PC-3 (cell line): ENCODE results near the gene DDX5. TPM values are rescaled to one million over a fixed set of nuclear protein-coding genes. Genes with fewer than 3 reads are reported as not detected.

Experiments used
- ATAC-seq: fragments of 200-7000 bp; cut with Tn5 transposase; 2 replicates; pipeline ENCODE4 v1.9.1; 2020; ENCODE audit warnings: mild to moderate bottlenecking, moderate library complexity
- BruUV-seq: library from RNA; stranded (reverse); fragments of 400-500 nt; replicated peaks from 2 replicates; lab custom pipeline; 2021; lab: Mats Ljungman, UMichigan
- CTCF ChIA-PET: fragments of 300-600 bp; sonication (Branson Sonifier 250); formaldehyde crosslinking; loops from one replicate; lab custom pipeline; 2022; ENCODE audit warnings: antibody characterized with exemption; lab: Charles Lee
- POLR2A ChIA-PET: fragments of 300-600 bp; sonication (Branson Sonifier 250); formaldehyde crosslinking; loops from one replicate; lab custom pipeline; 2022; ENCODE audit warnings: antibody characterized with exemption; ENCODE audit not compliant: unreplicated experiment; lab: Charles Lee
- DNase-seq: peaks from one replicate; pipeline ENCODE4 v3.0.0-alpha.2; 2015
- H2AFZ ChIP-seq: fragments of 300-600 bp; sonication (generic); 2 replicates; pipeline ENCODE4 v1.6.0; 2016; ENCODE audit warnings: antibody characterized with exemption, low read length
- H3F3A ChIP-seq: fragments of 300-600 bp; sonication (generic); one replicate; pipeline ENCODE4 v1.6.0; 2017; ENCODE audit warnings: antibody characterized with exemption, low read length, control low read depth, mild to moderate bottlenecking; ENCODE audit not compliant: unreplicated experiment
- H3K27ac ChIP-seq: fragments of 300-600 bp; sonication (generic); 2 replicates; pipeline ENCODE4 v1.5.1; 2016; ENCODE audit warnings: mild to moderate bottlenecking, low read length
- H3K27me3 ChIP-seq: fragments of 300-600 bp; sonication (generic); 2 replicates; pipeline ENCODE4 v1.6.1; 2016; ENCODE audit warnings: low read length, mixed read lengths
- H3K36me3 ChIP-seq: fragments of 300-600 bp; sonication (generic); 2 replicates; pipeline ENCODE4 v1.6.1; 2016; ENCODE audit warnings: low read depth, mixed run types, low read length, mixed read lengths
- H3K4me1 ChIP-seq: fragments of 300-600 bp; sonication (generic); 2 replicates; pipeline ENCODE4 v1.5.1; 2016; ENCODE audit warnings: low read length; ENCODE audit not compliant: insufficient read depth
- H3K4me2 ChIP-seq: fragments of 300-600 bp; sonication (generic); 2 replicates; pipeline ENCODE4 v1.6.0; 2016; ENCODE audit warnings: low read length
- H3K4me3 ChIP-seq: fragments of 300-600 bp; sonication (generic); 2 replicates; pipeline ENCODE4 v1.5.1; 2016; ENCODE audit warnings: mild to moderate bottlenecking, low read length, mixed read lengths
- H3K79me2 ChIP-seq: fragments of 300-600 bp; sonication (generic); 2 replicates; pipeline ENCODE4 v1.6.1; 2017; ENCODE audit warnings: low read length, mixed read lengths
- H3K9ac ChIP-seq: fragments of 300-600 bp; sonication (generic); 2 replicates; pipeline ENCODE4 v1.6.0; 2016; ENCODE audit warnings: mild to moderate bottlenecking, low read length
- H3K9me2 ChIP-seq: fragments of 300-600 bp; sonication (generic); replicated peaks from 2 replicates; pipeline ENCODE4 v1.6.1; 2016; ENCODE audit warnings: mixed run types, low read length, mixed read lengths
- H3K9me3 ChIP-seq: fragments of 300-600 bp; sonication (generic); 2 replicates; pipeline ENCODE4 v1.6.1; 2016; ENCODE audit warnings: low read length, mixed read lengths
- H4K20me1 ChIP-seq: fragments of 300-600 bp; sonication (generic); 2 replicates; pipeline ENCODE4 v1.6.1; 2016; ENCODE audit warnings: low read length, mixed read lengths
- EZH2 ChIP-seq: fragments of 300-600 bp; sonication (generic); IDR thresholded peaks from one replicate; pipeline ENCODE4 v1.6.1; 2017; ENCODE audit warnings: antibody characterized with exemption, mild to moderate bottlenecking, low read length; ENCODE audit not compliant: unreplicated experiment
- EZH2phosphoT487 ChIP-seq: fragments of 300-600 bp; sonication (generic); IDR thresholded peaks from 2 replicates; pipeline ENCODE4 v1.6.1; 2018; ENCODE audit warnings: mild to moderate bottlenecking, antibody characterized with exemption, low read length, borderline replicate concordance
- intact Hi-C: fragments of 100-400 bp; cut with micrococcal nuclease; formaldehyde crosslinking; loops from 2 replicates; pipeline ENCODE4 v1.9.0; 2023
- total RNA-seq: library from RNA; depleted of rRNA; stranded (reverse); fragments of >200 nt; gene quantifications from 2 replicates; pipeline ENCODE4 v1.2.3, GENCODE V29; 2014
- TF ChIP-seq, protein P1 (sequence below): fragments of 300-600 bp; sonication (generic); conservative IDR thresholded peaks from 2 replicates; pipeline ENCODE4 v1.5.1; 2017; ENCODE audit warnings: antibody characterized with exemption, low read depth, mild to moderate bottlenecking, low read length

DDX5 gene
- total RNA-seq, 1 experiment from 2014 or later: 450 TPM

DNA sequence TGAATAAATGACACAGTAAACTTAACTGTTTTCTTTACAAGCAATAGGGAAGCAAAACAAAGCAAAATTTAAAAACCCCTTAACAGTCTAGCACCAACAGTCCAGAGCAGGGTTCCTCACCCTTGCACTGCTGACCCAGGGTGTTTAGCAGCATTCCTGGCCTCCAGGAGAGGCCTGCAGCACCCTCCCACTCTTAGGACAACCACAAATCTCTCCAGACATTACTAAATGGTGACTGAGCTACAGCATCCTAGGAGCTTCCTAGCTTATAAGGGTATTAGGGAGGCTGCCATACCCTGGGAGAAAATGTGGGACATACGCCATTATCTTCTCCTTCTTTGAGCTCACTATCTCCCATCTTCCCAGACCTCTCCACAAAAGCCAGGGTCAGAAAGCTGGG lies 25.1 kb downstream of the DDX5 start:
- Histone ChIP-seq H3K9me3 (no peaks in the 10 kb centered on the region), H3K4me1 (no peaks in the 10 kb centered on the region), H3K27ac (no peak overlapping the region), H2AFZ (no peak overlapping the region), H3K4me3 (no peak overlapping the region), H3K27me3 (no peaks in the 10 kb centered on the region), H3K36me3 (peaks cover 24% of the 10 kb centered on the region), H3F3A (no peaks in the 10 kb centered on the region), H3K9me2 (no peaks in the 10 kb centered on the region), H3K79me2 (no peaks in the 10 kb centered on the region), H3K9ac (no peak overlapping the region), H3K4me2 (no peak overlapping the region), H4K20me1 (no peaks in the 10 kb centered on the region)
- no TSS peak for BruUV-seq
- intact Hi-C loops: no loop called here
- no peak for ATAC-seq
- TF ChIP-seq, protein P1, sequence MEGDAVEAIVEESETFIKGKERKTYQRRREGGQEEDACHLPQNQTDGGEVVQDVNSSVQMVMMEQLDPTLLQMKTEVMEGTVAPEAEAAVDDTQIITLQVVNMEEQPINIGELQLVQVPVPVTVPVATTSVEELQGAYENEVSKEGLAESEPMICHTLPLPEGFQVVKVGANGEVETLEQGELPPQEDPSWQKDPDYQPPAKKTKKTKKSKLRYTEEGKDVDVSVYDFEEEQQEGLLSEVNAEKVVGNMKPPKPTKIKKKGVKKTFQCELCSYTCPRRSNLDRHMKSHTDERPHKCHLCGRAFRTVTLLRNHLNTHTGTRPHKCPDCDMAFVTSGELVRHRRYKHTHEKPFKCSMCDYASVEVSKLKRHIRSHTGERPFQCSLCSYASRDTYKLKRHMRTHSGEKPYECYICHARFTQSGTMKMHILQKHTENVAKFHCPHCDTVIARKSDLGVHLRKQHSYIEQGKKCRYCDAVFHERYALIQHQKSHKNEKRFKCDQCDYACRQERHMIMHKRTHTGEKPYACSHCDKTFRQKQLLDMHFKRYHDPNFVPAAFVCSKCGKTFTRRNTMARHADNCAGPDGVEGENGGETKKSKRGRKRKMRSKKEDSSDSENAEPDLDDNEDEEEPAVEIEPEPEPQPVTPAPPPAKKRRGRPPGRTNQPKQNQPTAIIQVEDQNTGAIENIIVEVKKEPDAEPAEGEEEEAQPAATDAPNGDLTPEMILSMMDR: no peak
- no peak for TF ChIP-seq EZH2phosphoT487
- TF ChIP-seq EZH2: no peak
- DNase-seq: no peak
- ChIA-PET CTCF (no interaction called here), POLR2A (no interaction called here)

DNA sequence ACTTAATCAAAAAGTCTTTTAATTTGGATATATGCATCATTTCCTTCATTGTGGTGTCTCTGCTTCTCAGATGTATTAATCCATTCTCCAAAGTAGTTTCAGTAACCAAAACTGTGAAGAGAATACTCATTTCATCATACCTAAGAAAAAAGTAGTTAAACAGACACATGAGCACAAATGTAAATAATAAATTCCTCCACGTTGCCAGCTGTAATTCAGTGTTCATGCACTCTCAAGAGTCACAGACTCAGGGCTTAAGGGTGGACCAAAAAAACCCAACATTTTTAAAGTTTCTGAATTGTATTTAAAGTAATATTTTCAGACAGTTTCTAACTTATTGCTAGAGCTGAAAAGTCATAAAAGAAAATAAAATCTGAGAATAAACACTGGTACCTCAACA lies 28.2 kb downstream of the DDX5 start:
- ATAC-seq: no peak
- BruUV-seq: no TSS peak
- CTCF ChIA-PET: no interaction called here

DNA sequence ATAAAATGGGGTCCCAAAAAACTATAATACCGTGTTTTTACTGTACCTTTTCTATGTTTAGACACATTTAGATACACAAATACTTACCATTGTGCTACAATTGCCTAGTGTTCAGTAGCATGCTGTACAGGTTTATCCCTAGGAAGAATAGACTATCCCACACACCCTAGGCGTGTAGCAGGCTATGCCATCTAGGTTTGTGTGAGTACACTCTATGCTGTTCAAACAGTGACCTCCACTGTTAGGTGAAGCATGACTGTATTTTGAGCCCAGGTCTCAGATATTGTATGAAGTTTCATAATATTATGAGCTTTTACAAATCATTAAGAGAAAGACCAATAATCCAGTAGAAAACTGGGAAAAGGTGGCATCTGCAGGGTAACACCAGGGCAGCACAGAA lies 33.5 kb downstream of the DDX5 start:
- ATAC-seq: peak; percentile 71
- H3K9me2 ChIP-seq: no peaks in the 10 kb centered on the region
- H3K79me2 ChIP-seq: no peaks in the 10 kb centered on the region
- H3K36me3 ChIP-seq: peaks cover 5% of the 10 kb centered on the region; the same call in 1 of the 2 replicates
- H3K27me3 ChIP-seq: no peaks in the 10 kb centered on the region
- no peak overlapping the region for H3K27ac ChIP-seq
- no peak overlapping the region for H3K4me3 ChIP-seq
- no peak for DNase-seq
- TF ChIP-seq, protein P1: 0 out of 2 replicates have a peak, but pooled peaks have one; percentile 19
- TF ChIP-seq EZH2 (no peak), EZH2phosphoT487 (no peak)
- no peak overlapping the region for H2AFZ ChIP-seq
- no TSS peak for BruUV-seq
- no peak overlapping the region for H3K9ac ChIP-seq
- H3K4me1 ChIP-seq: no peaks in the 10 kb centered on the region
- no peak overlapping the region for H3K4me2 ChIP-seq
- intact Hi-C loops: no loop called here
- ChIA-PET POLR2A (no interaction called here), CTCF (interaction anchor here (0.7 kb wide), 1 partner anchor 52 kb away, joined by 3 read pairs; no protein-coding TSS in a partner anchor)
- H4K20me1 ChIP-seq: no peaks in the 10 kb centered on the region
- no peaks in the 10 kb centered on the region for H3F3A ChIP-seq
- H3K9me3 ChIP-seq: no peaks in the 10 kb centered on the region

More for the DNA sequence above, 28.2 kb downstream of the DDX5 start:
- no peaks in the 10 kb centered on the region for H3K9me3 ChIP-seq
- intact Hi-C loops: loop anchor here (1.0 kb wide), 1 partner anchor 58 kb away; no protein-coding TSS in a partner anchor
- H3K4me2 ChIP-seq: no peak overlapping the region
- no peaks in the 10 kb centered on the region for H3F3A ChIP-seq
- H3K9me2 ChIP-seq: no peaks in the 10 kb centered on the region
- H3K36me3 ChIP-seq: peaks cover 21% of the 10 kb centered on the region
- H3K79me2 ChIP-seq: no peaks in the 10 kb centered on the region
- no peak for DNase-seq
- H3K27me3 ChIP-seq: no peaks in the 10 kb centered on the region
- H2AFZ ChIP-seq: no peak overlapping the region
- no peaks in the 10 kb centered on the region for H4K20me1 ChIP-seq
- POLR2A ChIA-PET: no interaction called here
- H3K9ac ChIP-seq: no peak overlapping the region
- no peak for TF ChIP-seq EZH2
- TF ChIP-seq, protein P1: no peak
- TF ChIP-seq EZH2phosphoT487: no peak
- H3K4me1 ChIP-seq: no peaks in the 10 kb centered on the region
- H3K4me3 ChIP-seq: no peak overlapping the region
- H3K27ac ChIP-seq: no peak overlapping the region
